Eye (tissue), 1 donor: ENCODE results near the gene LAD1.

Experiments used
- DNase-seq: peaks from one replicate; pipeline ENCODE4 v3.0.0-alpha.2; 2015

LAD1 gene

GRCh38 chr1:201345081-201345355 is 54.1 kb downstream of the LAD1 start:
- no peak for DNase-seq

GRCh38 chr1:201344206-201345080 is 54.7 kb downstream of the LAD1 start:
- DNase-seq, result no peak

GRCh38 chr1:201341377-201341776 is 57.7 kb downstream of the LAD1 start:
- DNase-seq, result no peak

GRCh38 chr1:201336711-201337450 is 62.2 kb downstream of the LAD1 start:
- DNase-seq, result no peak

- DNase-seq, result no peak
Observed at GRCh38 chr1:201335901-201336300, 63.2 kb downstream of the LAD1 start.

GRCh38 chr1:201335174-201335870 is 63.8 kb downstream of the LAD1 start:
- DNase-seq, result no peak

GRCh38 chr1:201334325-201335173 is 64.6 kb downstream of the LAD1 start:
- DNase-seq, result no peak

- no peak for DNase-seq
Observed at GRCh38 chr1:201332616-201333335, 66.3 kb downstream of the LAD1 start.

- no peak for DNase-seq
Observed at GRCh38 chr1:201332021-201332420, 67.1 kb downstream of the LAD1 start.

- no peak for DNase-seq
Observed at GRCh38 chr1:201331166-201331565, 68.0 kb downstream of the LAD1 start.
